Type B pancreatic cell (in vitro differentiated cells): ENCODE data around the gene LTF. TPM values are rescaled to one million over a fixed set of nuclear protein-coding genes. Genes with fewer than 3 reads are reported as not detected.
A peak's percentile ranks its signal among the peaks of the same experiment; 100 is the strongest.
"Not testable (repeated sequence)": the region's sequence is repeated elsewhere in the genome, so short reads cannot be mapped to it uniquely, and the experiment has no call there.

ENCODE experiments used
- DNase-seq: peaks from one replicate; pipeline ENCODE4 v3.0.0; 2021; ENCODE audit warnings: mixed read lengths; ENCODE audit not compliant: unreplicated experiment; ENCODE audit errors: extremely low spot score
- H3K27ac Mint-ChIP-seq: 2 replicates; pipeline ENCODE4 v1.8.0; 2021; ENCODE audit warnings: mild to moderate bottlenecking, mixed read lengths
- H3K27me3 Mint-ChIP-seq: 2 replicates; pipeline ENCODE4 v1.8.0; 2021; ENCODE audit warnings: mixed read lengths
- H3K36me3 Mint-ChIP-seq: 2 replicates; pipeline ENCODE4 v1.8.0; 2021; ENCODE audit warnings: mixed read lengths
- H3K4me1 Mint-ChIP-seq: one replicate; pipeline ENCODE4 v1.8.0; 2021; ENCODE audit warnings: mixed read lengths; ENCODE audit not compliant: unreplicated experiment
- H3K4me3 Mint-ChIP-seq: 2 replicates; pipeline ENCODE4 v1.8.0; 2021; ENCODE audit warnings: mild to moderate bottlenecking, mixed read lengths
- H3K9me3 Mint-ChIP-seq: 2 replicates; pipeline ENCODE4 v1.8.0; 2021; ENCODE audit warnings: mixed read lengths
- CTCF ChIP-seq: fragments of 200-600 bp; sonication (generic); conservative IDR thresholded peaks from 2 replicates; pipeline ENCODE4 v1.5.0; 2021; ENCODE audit warnings: antibody characterized with exemption, mild to moderate bottlenecking
- total RNA-seq: library from RNA; stranded (reverse); gene quantifications from 2 replicates; pipeline ENCODE4 v1.2.1, GENCODE V29; 2021; ENCODE audit warnings: low replicate concordance

LTF gene
- total RNA-seq, 1 donor from 2014 or later = not detected

GRCh38 chr3:46498916-46499519, 34.3 kb upstream of the LTF start:
- no peaks in the 10 kb centered on the region for H3K9me3 Mint-ChIP-seq
- no peak for TF ChIP-seq CTCF
- H3K27ac Mint-ChIP-seq = no peak overlapping the region
- no peak overlapping the region for H3K4me3 Mint-ChIP-seq
- no peak for DNase-seq
- peaks cover 15% of the 10 kb centered on the region for H3K4me1 Mint-ChIP-seq
- peaks cover 4% of the 10 kb centered on the region for H3K36me3 Mint-ChIP-seq
- H3K27me3 Mint-ChIP-seq = no peaks in the 10 kb centered on the region

GRCh38 chr3:46497556-46498265, 33.0 kb upstream of the LTF start, which contains the start of gene RTP3:
Gene RTP3 (plus strand): TSS chr3:46497976. CDS start chr3:46498063, 87 bp downstream.
- peaks cover 4% of the 10 kb centered on the region for H3K36me3 Mint-ChIP-seq
- no peaks in the 10 kb centered on the region for H3K9me3 Mint-ChIP-seq
- no peak within 1 kb of the TSS for H3K27ac Mint-ChIP-seq
- H3K4me3 Mint-ChIP-seq = no peak within 1 kb of the TSS
- H3K27me3 Mint-ChIP-seq = no peaks in the 10 kb centered on the region
- no peak for TF ChIP-seq CTCF
- H3K4me1 Mint-ChIP-seq = peaks cover 6% of the 10 kb centered on the region
- DNase-seq = no peak

- peaks cover 4% of the 10 kb centered on the region for H3K36me3 Mint-ChIP-seq
- no peaks in the 10 kb centered on the region for H3K27me3 Mint-ChIP-seq
- no peaks in the 10 kb centered on the region for H3K9me3 Mint-ChIP-seq
- no peak overlapping the region for H3K27ac Mint-ChIP-seq
- peak; percentile 43 for TF ChIP-seq CTCF
- peaks cover 6% of the 10 kb centered on the region for H3K4me1 Mint-ChIP-seq
- DNase-seq = no peak
- no peak overlapping the region for H3K4me3 Mint-ChIP-seq
Observed at GRCh38 chr3:46496746-46497555, 32.2 kb upstream of the LTF start.

- H3K4me3 Mint-ChIP-seq = no peak overlapping the region
- no peaks in the 10 kb centered on the region for H3K4me1 Mint-ChIP-seq
- TF ChIP-seq CTCF = no peak
- DNase-seq = no peak
- H3K27me3 Mint-ChIP-seq = no peaks in the 10 kb centered on the region
- H3K36me3 Mint-ChIP-seq = peaks cover 4% of the 10 kb centered on the region
- H3K27ac Mint-ChIP-seq = no peak overlapping the region
- H3K9me3 Mint-ChIP-seq = no peaks in the 10 kb centered on the region
Observed at GRCh38 chr3:46495901-46496456, 31.3 kb upstream of the LTF start.

- H3K27ac Mint-ChIP-seq, H3K27me3 Mint-ChIP-seq, H3K9me3 Mint-ChIP-seq, H3K36me3 Mint-ChIP-seq, H3K4me3 Mint-ChIP-seq, H3K4me1 Mint-ChIP-seq: not testable (repeated sequence)
- DNase-seq = peak; percentile 53
Observed at GRCh38 chr3:46494491-46494890, 29.8 kb upstream of the LTF start.
